ENCODE data around the gene PSMD14.

Gene PSMD14

DNA sequence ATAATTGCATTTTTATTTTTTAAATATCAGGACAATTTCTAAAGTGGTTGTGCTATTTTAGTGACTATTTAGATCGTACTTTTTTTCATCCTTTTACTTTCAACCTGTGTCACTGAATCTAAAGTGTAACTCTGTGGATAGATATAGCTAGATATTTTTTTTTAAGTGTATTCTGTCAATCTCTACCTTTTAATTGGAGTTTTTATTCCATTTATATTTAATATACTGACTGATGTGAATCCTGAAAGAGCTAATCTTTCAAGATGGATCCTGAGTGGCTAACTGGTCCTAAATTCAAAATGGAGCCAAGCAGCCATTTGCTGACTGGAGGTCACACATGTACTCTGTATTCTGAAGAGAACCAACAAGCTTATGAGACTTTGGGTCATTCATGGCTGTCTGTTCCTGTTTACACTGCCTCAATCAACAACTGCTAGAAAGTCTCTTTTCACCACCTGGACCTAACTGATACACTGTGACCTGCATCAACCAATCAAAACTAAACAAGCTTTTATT is 4.6 kb upstream of the PSMD14 start:
- no peak overlapping the region for H2AFZ ChIP-seq (ENCODE audit: low read length, unreplicated experiment)
- H3K4me1 ChIP-seq (ENCODE audit: control insufficient read depth, insufficient read depth, low read length, unreplicated experiment): no peaks in the 10 kb centered on the region
- H3K27ac ChIP-seq (ENCODE audit: low read depth, low read length): no peak overlapping the region
- H3K4me3 ChIP-seq (ENCODE audit: low read depth, low read length): no peak overlapping the region
- H3K36me3 ChIP-seq (ENCODE audit: insufficient read depth, low read length): no peaks in the 10 kb centered on the region
- H3K27me3 ChIP-seq (ENCODE audit: insufficient read depth, low read length): no peaks in the 10 kb centered on the region
- H3K79me2 ChIP-seq (ENCODE audit: control insufficient read depth, insufficient read depth, low read length, unreplicated experiment): peaks cover 13% of the 10 kb centered on the region

DNA sequence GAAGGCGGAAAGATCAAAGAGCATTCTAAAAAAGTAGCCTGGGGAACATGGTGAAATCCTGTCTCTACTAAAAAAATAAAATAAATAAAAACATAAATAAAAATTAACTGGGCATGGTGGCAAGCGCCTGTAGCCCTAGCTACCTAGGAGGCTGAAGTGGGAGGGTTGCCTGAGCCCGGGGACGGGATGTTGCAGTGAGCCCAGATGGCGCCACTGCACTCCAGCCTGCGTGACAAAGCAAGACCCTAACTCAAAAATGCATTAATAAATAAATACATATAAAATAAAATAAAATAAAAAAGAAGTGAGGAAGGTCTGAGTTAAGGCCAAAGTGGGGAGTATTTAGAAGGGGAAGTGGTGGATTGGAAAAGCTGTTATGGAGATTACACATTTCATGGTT is 1.3 kb upstream of the PSMD14 start:
- Histone ChIP-seq H3K27me3 (ENCODE audit: insufficient read depth, low read length) (no peaks in the 10 kb centered on the region), H3K4me3 (ENCODE audit: low read depth, low read length) (peak overlapping the region; percentile 99), H3K36me3 (ENCODE audit: insufficient read depth, low read length) (no peaks in the 10 kb centered on the region), H3K4me1 (ENCODE audit: control insufficient read depth, insufficient read depth, low read length, unreplicated experiment) (peaks cover 12% of the 10 kb centered on the region), H2AFZ (ENCODE audit: low read length, unreplicated experiment) (no peak overlapping the region), H3K79me2 (ENCODE audit: control insufficient read depth, insufficient read depth, low read length, unreplicated experiment) (peaks cover 45% of the 10 kb centered on the region), H3K27ac (ENCODE audit: low read depth, low read length) (no peak overlapping the region)

DNA sequence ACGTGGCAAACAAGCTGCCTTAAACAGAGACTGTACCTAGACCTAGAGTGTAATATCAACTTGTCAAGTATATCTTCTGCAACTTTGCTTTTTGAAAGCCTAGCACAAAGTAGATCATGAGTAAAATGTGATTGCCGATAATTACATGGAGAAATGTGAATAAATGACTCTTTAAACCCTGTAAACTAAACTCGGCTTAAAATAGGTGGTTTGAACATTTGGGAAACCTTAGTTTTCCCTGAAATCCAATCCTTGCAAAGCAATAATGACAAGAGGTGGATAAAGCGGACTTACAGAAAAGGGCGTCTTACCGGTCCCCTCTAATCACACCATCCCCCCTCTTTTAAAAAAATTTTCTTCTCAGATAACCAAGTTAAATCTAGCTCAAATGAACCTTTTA is 549 bp upstream of the PSMD14 start:
- Histone ChIP-seq H3K79me2 (ENCODE audit: control insufficient read depth, insufficient read depth, low read length, unreplicated experiment) (peaks cover 52% of the 10 kb centered on the region), H3K27ac (ENCODE audit: low read depth, low read length) (peak overlapping the region; percentile 91), H2AFZ (ENCODE audit: low read length, unreplicated experiment) (peak overlapping the region; percentile 99), H3K36me3 (ENCODE audit: insufficient read depth, low read length) (peaks cover 4% of the 10 kb centered on the region; the same call in 1 of the 2 replicates), H3K27me3 (ENCODE audit: insufficient read depth, low read length) (no peaks in the 10 kb centered on the region), H3K4me1 (ENCODE audit: control insufficient read depth, insufficient read depth, low read length, unreplicated experiment) (peaks cover 13% of the 10 kb centered on the region), H3K4me3 (ENCODE audit: low read depth, low read length) (peak overlapping the region; percentile 99)

DNA sequence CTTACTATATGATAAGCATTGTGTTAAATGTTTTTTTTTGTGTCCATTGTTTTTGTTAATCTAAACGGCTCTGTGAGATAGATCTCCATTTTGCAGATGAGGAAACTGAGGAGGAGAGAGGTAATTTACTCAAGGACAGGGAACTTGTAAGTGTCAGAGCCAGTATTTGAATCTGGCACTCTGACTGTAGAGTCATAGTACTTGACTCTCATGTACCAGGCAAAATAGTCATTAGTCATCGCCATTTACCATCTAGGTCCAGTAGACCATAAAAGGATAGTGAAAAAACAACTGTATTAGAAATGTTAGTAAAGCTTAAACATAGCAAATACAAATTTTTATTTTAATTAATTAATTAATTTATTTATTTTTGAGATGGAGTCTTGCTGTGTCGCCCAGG is 4.8 kb downstream of the PSMD14 start:
- Histone ChIP-seq H3K4me3 (ENCODE audit: low read depth, low read length) (no peak overlapping the region), H3K27ac (ENCODE audit: low read depth, low read length) (no peak overlapping the region), H3K27me3 (ENCODE audit: insufficient read depth, low read length) (no peaks in the 10 kb centered on the region), H3K36me3 (ENCODE audit: insufficient read depth, low read length) (peaks cover 13% of the 10 kb centered on the region), H3K4me1 (ENCODE audit: control insufficient read depth, insufficient read depth, low read length, unreplicated experiment) (peaks cover 27% of the 10 kb centered on the region), H3K79me2 (ENCODE audit: control insufficient read depth, insufficient read depth, low read length, unreplicated experiment) (peaks cover 88% of the 10 kb centered on the region), H2AFZ (ENCODE audit: low read length, unreplicated experiment) (no peak overlapping the region)

DNA sequence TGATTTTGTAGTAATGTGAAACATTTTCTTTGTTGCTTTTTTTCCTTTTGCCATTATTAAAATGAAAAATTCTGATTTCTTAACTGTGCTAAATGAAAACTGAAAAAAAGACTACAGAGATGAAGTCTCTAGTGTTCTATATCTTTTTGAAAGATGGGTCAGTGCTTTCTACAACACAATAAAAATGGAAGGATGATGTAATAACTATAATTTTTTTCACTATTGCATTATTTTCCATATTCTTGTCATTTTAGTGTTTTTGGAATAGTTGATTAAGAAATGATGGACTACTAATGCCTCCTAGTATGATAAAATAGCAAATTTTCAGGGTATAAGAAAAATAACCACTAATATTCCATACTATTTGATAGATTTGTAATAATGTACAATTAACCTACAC is 7.2 kb downstream of the PSMD14 start:
- peaks cover 18% of the 10 kb centered on the region for H3K36me3 ChIP-seq (ENCODE audit: insufficient read depth, low read length)
- H2AFZ ChIP-seq (ENCODE audit: low read length, unreplicated experiment): no peak overlapping the region
- H3K27ac ChIP-seq (ENCODE audit: low read depth, low read length): no peak overlapping the region
- no peaks in the 10 kb centered on the region for H3K27me3 ChIP-seq (ENCODE audit: insufficient read depth, low read length)
- H3K4me1 ChIP-seq (ENCODE audit: control insufficient read depth, insufficient read depth, low read length, unreplicated experiment): peaks cover 23% of the 10 kb centered on the region
- no peak overlapping the region for H3K4me3 ChIP-seq (ENCODE audit: low read depth, low read length)
- peaks cover 84% of the 10 kb centered on the region for H3K79me2 ChIP-seq (ENCODE audit: control insufficient read depth, insufficient read depth, low read length, unreplicated experiment)

DNA sequence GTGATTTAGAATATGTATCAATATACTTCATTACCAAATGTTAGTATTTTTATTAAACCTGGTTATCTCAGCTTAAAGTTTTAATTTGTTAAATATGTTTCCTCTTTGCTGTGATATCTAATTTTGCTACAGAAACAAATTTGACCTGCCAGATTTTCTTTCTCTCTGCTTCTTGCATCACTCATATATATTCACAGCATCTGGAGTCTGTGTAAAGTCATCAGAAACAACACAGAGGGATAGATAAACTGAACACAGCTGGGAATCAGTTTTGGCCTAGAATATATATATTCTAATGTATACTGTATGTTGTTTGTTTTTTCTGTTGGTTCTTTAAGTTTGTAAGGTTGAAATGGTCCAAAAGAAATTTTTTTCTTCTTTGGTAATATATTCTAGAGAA is 8.5 kb downstream of the PSMD14 start:
- peaks cover 20% of the 10 kb centered on the region for H3K4me1 ChIP-seq (ENCODE audit: control insufficient read depth, insufficient read depth, low read length, unreplicated experiment)
- H3K27me3 ChIP-seq (ENCODE audit: insufficient read depth, low read length): no peaks in the 10 kb centered on the region
- H3K27ac ChIP-seq (ENCODE audit: low read depth, low read length): no peak overlapping the region
- no peak overlapping the region for H2AFZ ChIP-seq (ENCODE audit: low read length, unreplicated experiment)
- H3K36me3 ChIP-seq (ENCODE audit: insufficient read depth, low read length): peaks cover 26% of the 10 kb centered on the region
- peaks cover 81% of the 10 kb centered on the region for H3K79me2 ChIP-seq (ENCODE audit: control insufficient read depth, insufficient read depth, low read length, unreplicated experiment)
- H3K4me3 ChIP-seq (ENCODE audit: low read depth, low read length): no peak overlapping the region

DNA sequence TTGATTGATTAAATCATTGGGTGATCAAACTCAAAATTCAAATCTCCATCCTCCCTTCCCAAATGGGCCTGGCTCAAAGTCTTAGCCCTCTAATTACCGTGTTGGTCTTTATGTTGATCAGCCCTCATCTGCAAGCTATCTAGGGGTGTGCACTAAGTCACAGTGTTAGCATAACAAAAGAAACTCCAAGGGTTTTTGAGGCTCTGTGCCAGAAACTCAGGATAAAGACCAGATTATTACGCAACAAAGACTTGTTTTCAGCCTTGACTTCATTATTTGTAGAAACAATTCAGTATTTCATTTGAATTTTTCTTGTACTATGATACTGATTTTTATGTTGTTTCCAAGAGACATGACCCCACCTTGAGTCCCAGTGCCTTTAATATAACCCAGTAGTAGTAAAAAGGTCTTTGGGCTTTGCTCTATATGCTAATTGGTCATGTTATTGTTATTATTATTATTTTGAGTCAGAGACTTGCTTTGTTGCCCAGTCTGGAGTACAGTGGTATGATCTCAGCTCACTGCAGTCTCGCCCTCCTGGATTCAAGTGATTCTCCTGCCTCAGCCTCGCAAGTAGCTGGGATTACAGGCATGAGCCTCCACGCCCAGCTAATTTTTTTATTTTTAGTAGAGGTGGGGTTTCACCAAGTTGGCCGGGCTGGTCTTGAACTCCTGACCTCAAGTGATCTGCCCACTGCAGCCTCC is 13.9 kb downstream of the PSMD14 start:
- no peak overlapping the region for H3K27ac ChIP-seq (ENCODE audit: low read depth, low read length)

DNA sequence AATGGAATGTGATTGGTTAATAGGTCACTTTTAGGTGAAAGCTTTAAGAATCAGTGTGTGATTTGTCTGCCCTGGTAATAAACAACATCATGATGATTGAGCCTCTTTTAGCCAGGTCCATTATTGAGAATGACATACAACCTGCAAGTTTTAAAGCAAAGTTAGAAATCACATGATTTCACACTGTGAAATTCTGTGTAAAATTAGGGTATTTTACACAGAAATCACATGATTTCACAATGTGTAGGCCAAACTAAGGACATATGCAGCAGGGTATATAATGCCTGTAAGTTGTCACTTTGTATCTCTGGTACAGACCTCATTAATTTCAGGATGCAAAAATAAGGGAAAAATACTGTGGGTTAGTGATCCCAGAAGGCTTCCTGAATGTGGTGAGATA is 16.7 kb downstream of the PSMD14 start:
- Histone ChIP-seq H3K27me3 (ENCODE audit: insufficient read depth, low read length) (no peaks in the 10 kb centered on the region), H3K79me2 (ENCODE audit: control insufficient read depth, insufficient read depth, low read length, unreplicated experiment) (peaks cover 62% of the 10 kb centered on the region), H2AFZ (ENCODE audit: low read length, unreplicated experiment) (no peak overlapping the region), H3K4me3 (ENCODE audit: low read depth, low read length) (no peak overlapping the region), H3K4me1 (ENCODE audit: control insufficient read depth, insufficient read depth, low read length, unreplicated experiment) (peaks cover 7% of the 10 kb centered on the region), H3K36me3 (ENCODE audit: insufficient read depth, low read length) (peaks cover 16% of the 10 kb centered on the region), H3K27ac (ENCODE audit: low read depth, low read length) (no peak overlapping the region)

More for the DNA sequence above, 13.9 kb downstream of the PSMD14 start:
- Histone ChIP-seq H3K4me1 (ENCODE audit: control insufficient read depth, insufficient read depth, low read length, unreplicated experiment) (peaks cover 12% of the 10 kb centered on the region), H3K36me3 (ENCODE audit: insufficient read depth, low read length) (peaks cover 27% of the 10 kb centered on the region), H2AFZ (ENCODE audit: low read length, unreplicated experiment) (no peak overlapping the region), H3K27me3 (ENCODE audit: insufficient read depth, low read length) (no peaks in the 10 kb centered on the region), H3K79me2 (ENCODE audit: control insufficient read depth, insufficient read depth, low read length, unreplicated experiment) (peaks cover 71% of the 10 kb centered on the region), H3K4me3 (ENCODE audit: low read depth, low read length) (no peak overlapping the region)

DNA sequence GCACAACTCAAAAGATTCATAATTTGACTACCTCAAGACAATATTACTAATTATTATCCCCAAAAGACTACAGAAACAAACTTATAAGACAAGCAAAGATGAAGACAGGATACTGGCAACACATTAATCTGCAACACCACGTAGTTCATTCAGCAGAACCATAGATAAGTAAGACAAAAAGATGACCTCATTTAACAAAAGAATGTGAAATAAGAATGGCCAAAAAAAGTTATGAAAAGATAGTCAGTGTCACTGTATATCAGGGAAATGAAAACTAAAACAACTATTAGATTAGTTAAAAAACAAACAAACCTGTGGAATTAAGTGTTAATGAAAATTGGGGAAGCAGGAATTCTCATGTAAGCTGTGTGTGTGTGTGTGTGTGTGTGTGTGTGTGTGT is 19.4 kb downstream of the PSMD14 start:
- H3K79me2 ChIP-seq (ENCODE audit: control insufficient read depth, insufficient read depth, low read length, unreplicated experiment): peaks cover 57% of the 10 kb centered on the region
- H3K4me3 ChIP-seq (ENCODE audit: low read depth, low read length): no peak overlapping the region
- H3K27ac ChIP-seq (ENCODE audit: low read depth, low read length): no peak overlapping the region
- peaks cover 8% of the 10 kb centered on the region; the same call in 1 of the 2 replicates for H3K36me3 ChIP-seq (ENCODE audit: insufficient read depth, low read length)
- H2AFZ ChIP-seq (ENCODE audit: low read length, unreplicated experiment): no peak overlapping the region
- H3K4me1 ChIP-seq (ENCODE audit: control insufficient read depth, insufficient read depth, low read length, unreplicated experiment): no peaks in the 10 kb centered on the region
- H3K27me3 ChIP-seq (ENCODE audit: insufficient read depth, low read length): no peaks in the 10 kb centered on the region

DNA sequence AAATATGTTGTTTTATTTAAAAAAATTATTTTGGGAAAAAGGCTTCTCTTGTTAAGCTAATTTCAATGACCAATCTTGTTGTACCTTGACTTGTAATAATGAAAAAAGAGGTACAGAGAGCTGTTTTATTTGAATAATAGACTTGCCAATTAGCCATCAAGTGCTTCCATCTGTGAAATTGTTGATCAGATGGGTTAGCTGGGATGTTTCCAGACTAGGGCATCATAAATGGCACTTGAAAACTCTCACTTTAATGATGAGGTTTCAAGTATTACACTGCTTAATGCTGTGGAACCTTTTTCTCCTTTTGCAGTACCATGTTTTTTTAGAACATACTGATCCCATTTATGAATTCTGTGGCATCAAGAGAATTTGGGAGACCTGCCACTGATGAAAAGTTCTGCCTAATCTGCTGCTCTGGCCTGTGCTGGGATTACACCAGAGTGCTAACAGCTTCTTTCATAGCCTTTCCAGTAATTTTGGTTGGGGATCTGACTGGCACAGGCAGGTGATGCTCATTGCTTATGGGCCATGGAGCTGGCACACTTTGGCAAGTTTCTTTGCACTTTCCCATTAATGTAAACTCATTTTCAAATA is 24.2 kb downstream of the PSMD14 start:
- Histone ChIP-seq H2AFZ (ENCODE audit: low read length, unreplicated experiment) (no peak overlapping the region), H3K4me1 (ENCODE audit: control insufficient read depth, insufficient read depth, low read length, unreplicated experiment) (no peaks in the 10 kb centered on the region), H3K36me3 (ENCODE audit: insufficient read depth, low read length) (0 out of 2 replicates have a peak, but pooled peaks cover 3% of the 10 kb centered on the region), H3K27me3 (ENCODE audit: insufficient read depth, low read length) (no peaks in the 10 kb centered on the region), H3K4me3 (ENCODE audit: low read depth, low read length) (no peak overlapping the region), H3K27ac (ENCODE audit: low read depth, low read length) (no peak overlapping the region), H3K79me2 (ENCODE audit: control insufficient read depth, insufficient read depth, low read length, unreplicated experiment) (peaks cover 53% of the 10 kb centered on the region)

DNA sequence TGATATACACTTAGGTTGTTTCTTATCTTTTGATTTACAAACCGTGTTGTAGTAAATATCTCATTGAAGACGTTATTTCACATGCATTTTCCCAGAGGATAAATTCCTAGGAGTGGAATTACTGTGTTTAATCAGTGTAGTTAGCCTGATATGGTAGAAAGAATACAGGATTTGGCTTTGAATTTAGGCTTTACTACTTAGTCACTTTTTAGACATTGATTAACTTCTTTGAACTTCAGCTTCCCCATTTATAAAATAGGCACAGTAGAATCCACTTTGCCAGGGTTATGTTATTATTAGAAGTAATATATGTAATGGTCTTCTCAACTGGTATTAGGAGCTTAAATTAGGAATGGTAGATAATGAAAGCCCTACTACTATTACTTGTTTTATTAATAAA is 27.4 kb downstream of the PSMD14 start:
- Histone ChIP-seq H2AFZ (ENCODE audit: low read length, unreplicated experiment) (no peak overlapping the region), H3K79me2 (ENCODE audit: control insufficient read depth, insufficient read depth, low read length, unreplicated experiment) (peaks cover 43% of the 10 kb centered on the region), H3K4me1 (ENCODE audit: control insufficient read depth, insufficient read depth, low read length, unreplicated experiment) (no peaks in the 10 kb centered on the region), H3K27me3 (ENCODE audit: insufficient read depth, low read length) (no peaks in the 10 kb centered on the region), H3K4me3 (ENCODE audit: low read depth, low read length) (no peak overlapping the region), H3K36me3 (ENCODE audit: insufficient read depth, low read length) (0 out of 2 replicates have a peak, but pooled peaks cover 3% of the 10 kb centered on the region), H3K27ac (ENCODE audit: low read depth, low read length) (no peak overlapping the region)

Data from ACC112 (cell line).